ENCODE results near the gene SEPSECS. TPM values are rescaled to one million over a fixed set of nuclear protein-coding genes. Genes with fewer than 3 reads are reported as not detected.

The SEPSECS gene
- total RNA-seq (10 to 100 TPM in 1 of 5 donors, 1 to 10 TPM in 3, under 1 TPM in 1; 0.29 to 33.0 (median 9.4) TPM), polyA plus RNA-seq (1 to 10 TPM; 2.8 to 3.9 (median 3.5) TPM)
- long read RNA-seq, donor 1: 0 reads
- long read RNA-seq, donor 2, partial matches to known transcripts: 15 of 15 reads
- long read RNA-seq, donor 2, other reads (novel, unspliced or antisense): 0 of 15 reads
- long read RNA-seq, donor 3: 0 reads
- long read RNA-seq, donor 4: 0 reads
- long read RNA-seq, donor 5, full-length matches to known transcripts: 1 of 1 reads
- long read RNA-seq, donor 5, partial matches to known transcripts: 0 of 1 reads
- long read RNA-seq, donor 5, other reads (novel, unspliced or antisense): 0 of 1 reads
- long read RNA-seq, donor 6: 0 reads
- long read RNA-seq, donor 7: 0 reads
- long read RNA-seq, donor 8, full-length matches to known transcripts: 1 of 1 reads
- long read RNA-seq, donor 8, partial matches to known transcripts: 0 of 1 reads
- long read RNA-seq, donor 8, other reads (novel, unspliced or antisense): 0 of 1 reads
- long read RNA-seq, donor 9, full-length matches to known transcripts: 1 of 1 reads
- long read RNA-seq, donor 9, partial matches to known transcripts: 0 of 1 reads
- long read RNA-seq, donor 9, other reads (novel, unspliced or antisense): 0 of 1 reads
- long read RNA-seq, donor 10, full-length matches to known transcripts: 1 of 1 reads
- long read RNA-seq, donor 10, partial matches to known transcripts: 0 of 1 reads
- long read RNA-seq, donor 10, other reads (novel, unspliced or antisense): 0 of 1 reads

GRCh38 chr4:25159837-25160713 is at the start of gene SEPSECS:
SEPSECS (minus strand) TSS chr4:25160449; CDS start chr4:25160369, 80 bp downstream.
- intact Hi-C loops (cut with DNase I; ENCODE audit: low total_unique reads): no loop called here
- WGBS, 5 donors: 0 to 2% (median 1%) methylated on average over 47 to 66 of the region's 66 CpGs
- Histone ChIP-seq H3K27ac (peak within 1 kb of the TSS; percentile 94 to 99 (median 98)), H3K4me3 (peak within 1 kb of the TSS; percentile 67 to 90 (median 82)), H3K4me1 (peaks cover 13 to 37% (median 26%) of the 10 kb centered on the region in 4 donors), H3K9me3 (no peaks in the 10 kb centered on the region), H3K27me3 (no peaks in the 10 kb centered on the region), H3K36me3 (peaks cover 0 to 13% (median 9%) of the 10 kb centered on the region in 4 donors)
- TF ChIP-seq, protein P1, sequence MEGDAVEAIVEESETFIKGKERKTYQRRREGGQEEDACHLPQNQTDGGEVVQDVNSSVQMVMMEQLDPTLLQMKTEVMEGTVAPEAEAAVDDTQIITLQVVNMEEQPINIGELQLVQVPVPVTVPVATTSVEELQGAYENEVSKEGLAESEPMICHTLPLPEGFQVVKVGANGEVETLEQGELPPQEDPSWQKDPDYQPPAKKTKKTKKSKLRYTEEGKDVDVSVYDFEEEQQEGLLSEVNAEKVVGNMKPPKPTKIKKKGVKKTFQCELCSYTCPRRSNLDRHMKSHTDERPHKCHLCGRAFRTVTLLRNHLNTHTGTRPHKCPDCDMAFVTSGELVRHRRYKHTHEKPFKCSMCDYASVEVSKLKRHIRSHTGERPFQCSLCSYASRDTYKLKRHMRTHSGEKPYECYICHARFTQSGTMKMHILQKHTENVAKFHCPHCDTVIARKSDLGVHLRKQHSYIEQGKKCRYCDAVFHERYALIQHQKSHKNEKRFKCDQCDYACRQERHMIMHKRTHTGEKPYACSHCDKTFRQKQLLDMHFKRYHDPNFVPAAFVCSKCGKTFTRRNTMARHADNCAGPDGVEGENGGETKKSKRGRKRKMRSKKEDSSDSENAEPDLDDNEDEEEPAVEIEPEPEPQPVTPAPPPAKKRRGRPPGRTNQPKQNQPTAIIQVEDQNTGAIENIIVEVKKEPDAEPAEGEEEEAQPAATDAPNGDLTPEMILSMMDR (IDR thresholded peaks at IDR 0.05): peak in 1 of 7 experiments; percentile 24
- TF ChIP-seq POLR2A (IDR thresholded peaks at IDR 0.05): no peak
- peak; percentile 87 to 94 (median 94) for TF ChIP-seq POLR2AphosphoS5 (IDR thresholded peaks at IDR 0.05)
- no peak for TF ChIP-seq EP300 (IDR thresholded peaks at IDR 0.05)
- DNase-seq: peak; percentile 99

GRCh38 chr4:25209702-25210101 is 49.5 kb upstream of the SEPSECS start:
- no peak for TF ChIP-seq POLR2A (IDR thresholded peaks at IDR 0.05)
- TF ChIP-seq EP300 (IDR thresholded peaks at IDR 0.05): no peak
- TF ChIP-seq, protein P1 (IDR thresholded peaks at IDR 0.05): no peak
- TF ChIP-seq POLR2AphosphoS5 (IDR thresholded peaks at IDR 0.05): no peak
- 60 to 100% (median 76%) methylated on average over 1 of the region's 1 CpG for WGBS, 5 donors
- peaks cover 0 to 16% (median 12%) of the 10 kb centered on the region in 4 donors for H3K9me3 ChIP-seq
- H3K27me3 ChIP-seq: no peaks in the 10 kb centered on the region
- H3K27ac ChIP-seq: no peak overlapping the region
- no peaks in the 10 kb centered on the region for H3K36me3 ChIP-seq
- intact Hi-C loops (cut with DNase I; ENCODE audit: low total_unique reads): no loop called here
- DNase-seq: no peak
- H3K4me1 ChIP-seq: no peaks in the 10 kb centered on the region
- no peak overlapping the region for H3K4me3 ChIP-seq

DNA sequence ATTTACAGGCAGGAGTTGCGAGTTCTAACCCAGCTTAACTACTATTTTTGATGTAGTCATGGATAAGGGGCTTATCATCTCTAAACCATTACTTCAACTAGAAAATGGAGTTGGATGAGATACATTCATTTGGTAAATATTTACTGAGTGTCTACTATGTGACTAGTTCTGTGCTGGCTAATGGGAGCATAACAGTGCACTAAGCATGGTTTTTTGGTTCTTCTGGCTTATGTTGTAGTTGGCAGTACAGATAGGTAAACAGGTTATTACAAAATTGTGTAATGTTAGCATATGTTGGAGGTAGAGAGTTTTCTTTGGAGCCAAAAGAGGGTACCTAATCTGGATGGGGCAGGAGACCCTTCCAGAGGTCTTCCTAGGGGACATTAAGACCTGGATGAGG is 47.7 kb upstream of the SEPSECS start:
- Histone ChIP-seq H3K4me3 (no peak overlapping the region), H3K27ac (no peak overlapping the region), H3K27me3 (no peaks in the 10 kb centered on the region), H3K36me3 (no peaks in the 10 kb centered on the region), H3K4me1 (no peaks in the 10 kb centered on the region), H3K9me3 (peaks cover 0 to 14% (median 10%) of the 10 kb centered on the region in 4 donors)
- intact Hi-C loops (cut with DNase I; ENCODE audit: low total_unique reads): no loop called here
- TF ChIP-seq, protein P1 (IDR thresholded peaks at IDR 0.05): no peak
- TF ChIP-seq POLR2AphosphoS5 (IDR thresholded peaks at IDR 0.05) (no peak), POLR2A (IDR thresholded peaks at IDR 0.05) (no peak), EP300 (IDR thresholded peaks at IDR 0.05) (no peak)
- 79 to 100% (median 96%) methylated on average over 1 of the region's 1 CpG for WGBS, 5 donors
- no peak for DNase-seq

DNA sequence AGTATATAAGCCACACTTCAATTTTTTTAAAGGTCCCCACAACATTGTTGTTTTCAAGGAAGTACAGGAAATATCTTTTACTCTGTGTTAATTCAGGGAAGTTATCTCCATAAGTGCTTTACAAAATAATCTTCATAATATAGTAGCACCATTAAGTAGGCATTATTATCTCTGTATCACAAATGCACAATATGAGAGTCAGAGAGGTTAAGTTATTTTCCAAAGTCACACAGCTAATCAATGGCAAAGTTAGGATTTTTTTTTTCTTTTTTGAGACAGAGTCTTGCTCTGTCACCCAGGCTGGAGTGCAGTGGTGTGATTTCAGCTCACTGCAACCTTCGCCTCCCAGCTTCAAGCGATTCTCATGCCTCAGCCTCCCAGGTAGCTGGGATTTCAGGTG is 38.5 kb upstream of the SEPSECS start:
- TF ChIP-seq POLR2A (IDR thresholded peaks at IDR 0.05): no peak
- TF ChIP-seq POLR2AphosphoS5 (IDR thresholded peaks at IDR 0.05): no peak
- TF ChIP-seq, protein P1 (IDR thresholded peaks at IDR 0.05): no peak
- no peak for TF ChIP-seq EP300 (IDR thresholded peaks at IDR 0.05)
- no peaks in the 10 kb centered on the region for H3K4me1 ChIP-seq
- H3K27ac ChIP-seq: no peak overlapping the region
- 91 to 100% (median 96%) methylated on average over 2 of the region's 2 CpGs for WGBS, 5 donors
- intact Hi-C loops (cut with DNase I; ENCODE audit: low total_unique reads): no loop called here
- peaks cover 0 to 8% (median 2%) of the 10 kb centered on the region in 4 donors for H3K36me3 ChIP-seq
- no peak overlapping the region for H3K4me3 ChIP-seq
- no peaks in the 10 kb centered on the region for H3K9me3 ChIP-seq
- no peak for DNase-seq
- H3K27me3 ChIP-seq: no peaks in the 10 kb centered on the region

Measured in stomach (tissue), 19 donors.